ENCODE results near the gene MMP24OS. TPM values are rescaled to one million over a fixed set of nuclear protein-coding genes. Genes with fewer than 3 reads are reported as not detected.
A peak's percentile ranks its signal among the peaks of the same experiment; 100 is the strongest.

The MMP24OS gene
- total RNA-seq, 1 experiment from 2014 or later, result 59.6 TPM

DNA sequence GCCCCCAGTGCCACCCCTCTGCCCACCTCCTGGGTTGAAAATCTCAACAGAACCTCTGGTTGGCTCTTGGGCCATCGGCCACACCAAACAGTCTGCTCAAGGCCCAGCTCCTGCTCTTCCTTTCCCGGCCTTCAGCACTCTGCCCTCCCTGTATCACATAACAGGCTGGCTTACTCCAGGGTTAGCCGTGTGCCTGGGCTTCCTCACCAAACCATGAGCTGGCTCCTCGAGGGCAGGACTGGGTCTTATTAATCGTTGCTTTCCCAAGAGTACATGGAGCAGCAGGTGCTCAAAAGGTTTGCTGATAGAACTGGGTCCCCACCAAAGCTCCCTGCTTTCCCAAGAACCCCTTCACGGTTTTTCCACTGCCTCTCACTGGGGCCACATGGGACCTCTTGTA is 27.0 kb upstream of the MMP24OS start:
- BruUV-seq (replicated peaks), result no TSS peak
- ATAC-seq, result no peak
- no peak for DNase-seq (ENCODE audit: low read depth, low spot score)
- H3K79me2 ChIP-seq (ENCODE audit: insufficient read depth, low read length), result no peaks in the 10 kb centered on the region
- H3K27ac ChIP-seq (ENCODE audit: low read depth, low read length), result peak overlapping the region; percentile 94
- ChIA-PET POLR2A (interaction anchor here (0.6 to 4.3 kb wide), 9 partner anchors 10 to 149 kb away, joined by 3 to 19 read pairs (median 5); partner anchors contain the start of genes CEP250, EIF6 and MMP24OS), CTCF (interaction anchor here (0.8 to 9.7 kb wide), 12 partner anchors 8 to 160 kb away, joined by 3 to 108 read pairs (median 10); partner anchors contain the start of gene FAM83C), RAD21 (ENCODE audit: low non-redundant PET in 1 of 2, low total read pairs in 2 of 2, uncharacterized antibody in 2 of 2, unreplicated experiment in 2 of 2) (interaction anchor here (0.7 to 3.6 kb wide), 3 partner anchors 24 to 150 kb away, joined by 3 to 26 read pairs (median 4); partner anchors contain the start of gene CEP250 (in 1 of the 2))
- peaks cover 57 to 77% of the 10 kb centered on the region in 2 experiments for H3K4me1 ChIP-seq (ENCODE audit: control insufficient read depth in 1 of 2, insufficient read depth in 2 of 2, low read length in 2 of 2)
- H3K9me3 ChIP-seq (ENCODE audit: control insufficient read depth in 1 of 2, insufficient read depth in 1 of 2, low read depth in 1 of 2, low read length in 2 of 2), result no peaks in the 10 kb centered on the region
- H3K9me2 ChIP-seq (ENCODE audit: insufficient read depth), result no peaks in the 10 kb centered on the region
- no peaks in the 10 kb centered on the region for H4K20me1 ChIP-seq (ENCODE audit: insufficient read depth)
- TF ChIP-seq CBX3 (IDR thresholded peaks at IDR 0.05; ENCODE audit: low read depth), result no peak
- 0 out of 2 replicates have a peak, but pooled peaks have one; percentile 9 for TF ChIP-seq ZFX (IDR thresholded peaks at IDR 0.05)
- intact Hi-C loops (cut with micrococcal nuclease), result loop anchor here (1.0 to 2.0 kb wide), 2 partner anchors 24 to 134 kb away; partner anchors contain the start of gene GDF5
- peak overlapping the region; percentile 58 for H3K9ac ChIP-seq (ENCODE audit: low read length)
- no peak overlapping the region for H2AFZ ChIP-seq (ENCODE audit: low read depth, low read length, poor library complexity, severe bottlenecking)
- H3K36me3 ChIP-seq (ENCODE audit: control insufficient read depth in 1 of 2, insufficient read depth in 2 of 2, low read length in 2 of 2), result 0 out of 4 replicates have a peak, but pooled peaks cover 0 to 2% of the 10 kb centered on the region in 2 experiments
- 0 out of 4 replicates have a peak overlapping the region, but pooled peaks of 1 of the 2 experiments have one; percentile 13 for H3K4me3 ChIP-seq (replicated peaks in 1 of 2; ENCODE audit: low read depth in 1 of 2, low read length in 2 of 2)
- no peaks in the 10 kb centered on the region for H3K27me3 ChIP-seq (ENCODE audit: insufficient read depth, low read length)
- H3K4me2 ChIP-seq (ENCODE audit: low read length), result peak overlapping the region; percentile 73

DNA sequence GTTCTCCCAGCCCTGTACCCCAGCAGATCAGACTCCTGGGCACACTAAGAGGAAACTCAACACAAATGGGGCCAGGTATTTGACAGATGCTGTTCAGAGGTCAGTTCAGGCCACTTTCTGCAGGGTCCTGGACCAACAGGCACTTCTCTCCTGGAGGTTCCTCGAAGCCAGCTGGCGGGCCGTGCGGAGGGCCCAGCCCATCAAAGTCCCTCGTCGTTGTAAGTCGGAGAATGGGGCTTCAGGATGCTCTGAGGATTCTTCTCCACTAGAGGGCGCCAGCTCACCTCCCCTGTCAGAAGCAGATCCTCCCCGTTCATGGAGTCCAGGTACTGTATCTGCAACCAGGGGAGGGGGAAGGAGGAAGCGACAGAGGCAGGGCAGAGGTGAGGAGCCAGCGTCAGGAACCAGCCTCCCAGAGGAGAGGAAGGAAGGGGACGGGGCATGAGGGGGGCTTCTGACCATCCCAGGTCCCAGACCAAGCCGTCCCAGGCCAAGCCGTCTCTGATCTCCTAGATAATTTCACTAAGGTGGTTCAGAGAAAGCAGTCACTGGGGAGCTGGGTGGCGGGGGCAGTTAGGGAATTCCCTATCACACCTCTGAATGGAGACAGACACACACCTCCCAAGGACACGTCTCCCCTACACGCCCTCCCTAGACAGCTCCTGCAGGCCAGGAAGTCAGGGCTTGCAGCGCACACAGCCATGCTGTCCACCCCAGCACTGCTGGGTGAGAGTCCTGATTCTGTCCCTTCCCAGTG is 26.0 kb upstream of the MMP24OS start:
- ChIA-PET CTCF (interaction anchor here (0.9 to 9.7 kb wide), 14 partner anchors 9 to 208 kb away, joined by 3 to 108 read pairs (median 8); partner anchors contain the start of genes EIF6 and FAM83C), RAD21 (ENCODE audit: low non-redundant PET in 1 of 2, low total read pairs in 2 of 2, uncharacterized antibody in 2 of 2, unreplicated experiment in 2 of 2) (interaction anchor here (0.6 to 3.6 kb wide), 5 partner anchors 25 to 785 kb away, joined by 3 to 26 read pairs (median 4); partner anchors contain the start of gene CEP250 (in 1 of the 2)), POLR2A (interaction anchor here (1.2 to 4.3 kb wide), 3 partner anchors 9 to 151 kb away, joined by 3 to 19 read pairs (median 8); partner anchors contain the start of gene CEP250)
- peak overlapping the region; percentile 73 for H3K4me2 ChIP-seq (ENCODE audit: low read length)
- DNase-seq (ENCODE audit: low read depth, low spot score) (peak; percentile 82), ATAC-seq (peak; percentile 39)
- BruUV-seq (replicated peaks), result no TSS peak
- no peaks in the 10 kb centered on the region for H3K27me3 ChIP-seq (ENCODE audit: insufficient read depth, low read length)
- H4K20me1 ChIP-seq (ENCODE audit: insufficient read depth), result no peaks in the 10 kb centered on the region
- peak overlapping the region; percentile 94 for H3K27ac ChIP-seq (ENCODE audit: low read depth, low read length)
- H2AFZ ChIP-seq (ENCODE audit: low read depth, low read length, poor library complexity, severe bottlenecking), result no peak overlapping the region
- H3K4me1 ChIP-seq (ENCODE audit: control insufficient read depth in 1 of 2, insufficient read depth in 2 of 2, low read length in 2 of 2), result peaks cover 50 to 67% of the 10 kb centered on the region in 2 experiments
- no peaks in the 10 kb centered on the region for H3K9me3 ChIP-seq (ENCODE audit: control insufficient read depth in 1 of 2, insufficient read depth in 1 of 2, low read depth in 1 of 2, low read length in 2 of 2)
- H3K36me3 ChIP-seq (ENCODE audit: control insufficient read depth in 1 of 2, insufficient read depth in 2 of 2, low read length in 2 of 2), result 0 out of 4 replicates have a peak, but pooled peaks cover 0 to 2% of the 10 kb centered on the region in 2 experiments
- H3K79me2 ChIP-seq (ENCODE audit: insufficient read depth, low read length), result no peaks in the 10 kb centered on the region
- no peak overlapping the region for H3K4me3 ChIP-seq (replicated peaks in 1 of 2; ENCODE audit: low read depth in 1 of 2, low read length in 2 of 2)
- no peaks in the 10 kb centered on the region for H3K9me2 ChIP-seq (ENCODE audit: insufficient read depth)
- H3K9ac ChIP-seq (ENCODE audit: low read length), result peak overlapping the region; percentile 58
- intact Hi-C loops (cut with micrococcal nuclease), result loop anchor here (1.0 to 2.0 kb wide), 2 partner anchors 25 to 135 kb away; partner anchors contain the start of gene GDF5
- TF ChIP-seq EGR1 (IDR thresholded peaks at IDR 0.05; ENCODE audit: low read depth) (no peak), CBX3 (IDR thresholded peaks at IDR 0.05; ENCODE audit: low read depth) (no peak), YY1 (IDR thresholded peaks at IDR 0.05; ENCODE audit: extremely low read depth, insufficient replicate concordance, low read depth, low read length) (peak; percentile 52), FOSL1 (IDR thresholded peaks at IDR 0.05; ENCODE audit: low read depth) (no peak)
- TF ChIP-seq, protein P1, sequence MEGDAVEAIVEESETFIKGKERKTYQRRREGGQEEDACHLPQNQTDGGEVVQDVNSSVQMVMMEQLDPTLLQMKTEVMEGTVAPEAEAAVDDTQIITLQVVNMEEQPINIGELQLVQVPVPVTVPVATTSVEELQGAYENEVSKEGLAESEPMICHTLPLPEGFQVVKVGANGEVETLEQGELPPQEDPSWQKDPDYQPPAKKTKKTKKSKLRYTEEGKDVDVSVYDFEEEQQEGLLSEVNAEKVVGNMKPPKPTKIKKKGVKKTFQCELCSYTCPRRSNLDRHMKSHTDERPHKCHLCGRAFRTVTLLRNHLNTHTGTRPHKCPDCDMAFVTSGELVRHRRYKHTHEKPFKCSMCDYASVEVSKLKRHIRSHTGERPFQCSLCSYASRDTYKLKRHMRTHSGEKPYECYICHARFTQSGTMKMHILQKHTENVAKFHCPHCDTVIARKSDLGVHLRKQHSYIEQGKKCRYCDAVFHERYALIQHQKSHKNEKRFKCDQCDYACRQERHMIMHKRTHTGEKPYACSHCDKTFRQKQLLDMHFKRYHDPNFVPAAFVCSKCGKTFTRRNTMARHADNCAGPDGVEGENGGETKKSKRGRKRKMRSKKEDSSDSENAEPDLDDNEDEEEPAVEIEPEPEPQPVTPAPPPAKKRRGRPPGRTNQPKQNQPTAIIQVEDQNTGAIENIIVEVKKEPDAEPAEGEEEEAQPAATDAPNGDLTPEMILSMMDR (IDR thresholded peaks at IDR 0.05 in 2 of 3, conservative IDR thresholded peaks at IDR 0.05 in 1 of 3; ENCODE audit: borderline replicate concordance in 1 of 3, insufficient read depth in 1 of 3, low read depth in 2 of 3, low read length in 2 of 3), result peak in 2 of 3 experiments; percentile 91 to 93; a peak in 4 of 6 replicates

All from HCT116 (cell line).